GM19193 (cell line): ENCODE measurements around the gene ZNF384.
A peak's percentile ranks its signal among the peaks of the same experiment; 100 is the strongest.

ENCODE experiments used
- POLR2A ChIP-seq: IDR thresholded peaks from 4 replicates; pipeline ENCODE4 v1.6.1; 2011; ENCODE audit not compliant: insufficient read depth, insufficient read length; ENCODE audit errors: extremely low read depth

The ZNF384 gene

DNA sequence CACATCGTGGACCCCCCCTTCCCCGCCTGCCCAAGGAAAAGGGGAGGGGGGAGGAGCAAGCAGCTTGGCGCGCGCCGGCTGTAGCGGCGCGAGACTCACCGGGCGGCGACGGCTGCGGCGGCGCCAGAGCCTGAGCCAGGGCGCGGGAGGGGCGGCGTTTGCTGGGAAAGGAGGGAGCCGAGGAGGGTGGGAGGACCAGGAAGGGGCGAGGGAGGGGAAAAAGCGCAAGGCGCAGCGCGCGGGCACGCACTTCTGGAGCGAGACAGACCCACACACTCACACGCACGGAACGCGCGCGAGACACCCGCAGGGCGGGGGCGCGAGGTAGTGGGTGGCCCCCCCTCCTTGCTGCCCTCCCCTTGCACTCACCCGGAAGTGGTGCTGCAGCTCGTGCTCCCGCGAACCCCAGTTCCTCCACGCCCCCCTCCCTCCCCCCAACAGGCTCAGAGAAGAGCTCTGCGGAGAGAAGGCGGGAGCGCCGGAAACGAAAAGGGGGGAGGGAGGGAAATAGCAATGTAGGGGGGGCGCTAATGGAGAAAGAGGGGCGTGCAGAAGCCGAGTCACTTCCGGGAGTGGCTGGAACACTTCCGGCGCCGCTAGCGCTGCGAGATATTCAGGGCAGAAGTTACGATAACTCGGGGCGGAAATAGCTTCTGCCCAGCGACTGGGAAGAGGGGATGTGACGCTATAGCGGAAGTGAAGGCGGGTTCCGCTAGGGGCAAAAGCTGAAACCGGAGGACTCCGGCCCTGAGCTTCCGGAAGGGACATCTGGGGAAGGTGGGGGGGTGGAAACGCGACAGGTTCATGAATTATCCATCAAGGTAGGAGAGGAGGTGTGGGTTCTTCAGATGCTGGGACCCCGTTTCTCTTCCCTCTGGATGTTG, at the start of gene ZNF384:
ZNF384 (minus strand) TSS at position 377 of the 884 bp plus-strand sequence. CDS start 9,855 bp downstream, outside the sequence.
- peak; percentile 83 for TF ChIP-seq POLR2A

DNA sequence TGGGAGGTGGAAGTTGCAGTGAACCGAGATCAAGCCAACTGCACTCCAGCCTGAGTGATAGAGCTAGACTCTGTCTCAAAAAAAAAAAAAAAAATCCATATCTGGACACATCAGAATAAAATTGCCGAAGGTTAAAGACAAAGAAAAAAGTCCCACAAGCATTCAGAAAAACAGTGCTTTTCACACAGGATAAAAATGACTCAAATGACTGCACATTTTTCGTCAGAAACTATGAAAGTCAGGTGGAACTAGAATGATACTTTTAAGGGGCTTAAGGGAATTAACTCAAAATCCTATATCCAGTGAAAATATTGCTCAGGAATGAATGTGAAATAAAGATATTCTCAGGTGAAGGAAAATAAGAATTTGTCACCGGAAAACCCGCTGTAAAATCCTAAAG, 47.6 kb upstream of the ZNF384 start:
- no peak for TF ChIP-seq POLR2A

DNA sequence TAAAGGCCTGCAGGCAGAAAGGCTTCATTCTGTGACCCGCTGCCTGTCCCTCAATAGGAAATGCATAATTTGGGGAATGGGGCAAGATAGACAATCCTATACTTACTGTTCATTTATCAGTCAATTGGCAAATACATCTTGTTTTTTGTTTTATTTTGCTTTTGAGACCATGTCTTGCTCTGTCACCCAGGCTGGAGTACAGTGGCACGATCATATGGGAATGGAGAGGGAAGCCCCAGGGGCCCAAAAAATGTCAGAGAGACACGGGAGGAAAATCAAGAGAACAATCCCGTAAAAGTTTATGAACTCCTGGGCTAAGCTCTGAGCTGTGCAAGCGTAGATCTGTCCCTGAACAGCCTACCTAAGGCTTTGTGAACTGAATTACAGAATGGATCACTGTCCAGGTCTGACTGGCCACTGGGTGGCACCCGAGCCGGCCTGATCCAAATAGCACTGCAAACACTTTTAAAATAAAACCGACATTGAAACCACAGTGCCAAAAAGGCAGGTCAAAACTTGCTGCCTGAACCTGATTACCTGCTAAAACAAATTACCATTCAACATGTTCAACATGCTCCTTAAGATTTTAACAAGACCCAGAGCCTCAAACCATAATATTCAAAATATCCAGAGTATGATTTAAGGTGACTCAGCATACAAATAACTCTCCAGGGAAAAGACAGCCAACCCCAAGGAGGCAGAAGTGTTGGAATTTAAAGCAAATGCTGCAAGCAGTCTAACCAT, 46.4 kb upstream of the ZNF384 start:
- TF ChIP-seq POLR2A: no peak

DNA sequence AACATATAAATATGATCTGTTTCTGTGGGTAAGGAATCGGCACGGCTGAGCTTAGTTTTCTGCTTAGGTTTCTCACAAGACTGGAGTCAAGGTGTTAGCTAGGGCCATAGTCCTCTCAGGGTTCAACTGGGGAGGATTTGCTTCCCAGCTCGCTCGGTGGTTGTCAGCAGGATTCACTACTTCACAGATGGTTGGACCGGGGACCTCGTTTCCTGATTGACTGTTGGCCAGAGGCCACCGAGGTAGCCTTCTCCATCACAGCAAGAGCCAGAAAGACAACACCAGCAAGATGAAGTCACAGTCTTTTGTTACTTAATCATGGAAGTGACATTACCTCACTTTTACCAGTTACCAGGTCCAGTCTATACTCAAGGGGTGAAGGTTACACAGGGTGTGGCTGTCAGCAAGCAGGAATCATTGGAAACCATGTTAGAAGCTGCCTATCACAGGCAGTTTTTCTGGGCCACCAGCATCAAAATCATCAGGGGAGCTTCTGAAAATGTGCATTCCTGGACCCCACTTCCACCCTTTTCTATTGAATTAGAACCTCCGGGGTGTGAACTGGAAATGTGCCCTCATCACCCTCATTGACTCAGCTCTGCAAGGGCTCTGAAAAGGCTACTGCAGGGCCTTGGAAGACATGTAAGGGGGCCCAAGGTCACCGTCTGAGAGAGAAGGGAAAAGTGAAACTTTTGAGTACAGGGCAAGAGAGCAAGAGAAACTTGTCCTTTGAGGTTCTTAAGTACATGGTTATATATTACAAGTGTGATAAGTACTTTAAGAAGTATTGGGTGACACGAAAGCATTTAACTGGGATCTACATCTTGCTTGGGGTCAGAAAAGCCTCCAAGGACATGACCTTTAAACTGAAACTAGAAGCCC, 45.6 kb upstream of the ZNF384 start:
- no peak for TF ChIP-seq POLR2A

DNA sequence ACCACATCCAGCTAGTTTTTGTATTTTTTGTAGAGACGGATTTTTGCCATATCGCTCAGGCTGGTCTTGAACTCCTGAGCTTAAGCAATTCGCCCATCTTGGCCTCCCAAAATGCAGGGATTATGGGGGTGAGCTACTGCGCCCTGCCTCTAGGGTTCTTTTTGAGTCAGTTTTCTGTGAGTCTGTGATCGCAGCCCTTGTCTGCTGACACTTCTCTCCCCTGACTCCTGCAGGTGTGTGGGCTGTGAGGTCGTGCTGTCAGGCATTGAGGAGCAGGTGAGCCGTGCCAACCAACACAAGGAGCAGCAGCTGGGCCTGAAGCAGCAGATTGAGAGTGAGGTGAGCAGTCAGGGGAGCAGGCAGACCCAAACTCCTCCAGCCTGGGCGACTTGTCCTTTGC, 41.0 kb upstream of the ZNF384 start:
- TF ChIP-seq POLR2A: no peak

DNA sequence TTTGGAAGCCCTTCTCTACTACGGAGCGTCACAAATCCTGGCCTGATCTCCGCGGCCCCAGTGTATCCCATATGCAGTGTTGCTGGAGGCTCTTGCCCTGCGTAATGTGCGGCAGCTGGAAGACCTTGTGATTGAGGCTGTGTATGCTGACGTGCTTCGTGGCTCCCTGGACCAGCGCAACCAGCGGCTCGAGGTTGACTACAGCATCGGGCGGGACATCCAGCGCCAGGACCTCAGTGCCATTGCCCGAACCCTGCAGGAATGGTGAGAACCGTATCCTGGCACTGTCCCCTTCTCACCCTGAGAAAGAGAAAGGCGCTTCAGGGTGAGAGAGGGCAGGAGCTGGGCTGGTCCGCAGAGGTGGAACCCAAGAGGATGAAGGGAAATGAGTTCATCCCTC, 40.0 kb upstream of the ZNF384 start:
- no peak for TF ChIP-seq POLR2A

DNA sequence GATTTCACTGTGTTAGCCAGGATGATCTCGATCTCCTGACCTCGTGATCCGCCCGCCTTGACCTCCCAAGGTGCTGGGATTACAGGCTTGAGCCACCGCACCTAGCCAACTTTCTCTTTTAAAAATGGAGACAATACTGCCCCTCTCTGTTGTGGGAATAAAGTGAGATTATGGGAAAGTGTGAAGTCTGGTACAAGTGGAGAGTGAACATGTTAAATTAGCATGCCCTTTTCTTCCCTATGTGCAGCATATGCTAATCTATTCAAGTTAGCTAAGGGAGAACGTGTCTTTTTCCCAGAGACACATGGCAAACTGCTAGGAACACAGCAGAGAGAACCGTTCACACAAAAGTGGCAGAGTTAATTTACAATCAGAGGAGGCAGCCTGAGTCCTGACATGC, 36.2 kb upstream of the ZNF384 start:
- TF ChIP-seq POLR2A: no peak

DNA sequence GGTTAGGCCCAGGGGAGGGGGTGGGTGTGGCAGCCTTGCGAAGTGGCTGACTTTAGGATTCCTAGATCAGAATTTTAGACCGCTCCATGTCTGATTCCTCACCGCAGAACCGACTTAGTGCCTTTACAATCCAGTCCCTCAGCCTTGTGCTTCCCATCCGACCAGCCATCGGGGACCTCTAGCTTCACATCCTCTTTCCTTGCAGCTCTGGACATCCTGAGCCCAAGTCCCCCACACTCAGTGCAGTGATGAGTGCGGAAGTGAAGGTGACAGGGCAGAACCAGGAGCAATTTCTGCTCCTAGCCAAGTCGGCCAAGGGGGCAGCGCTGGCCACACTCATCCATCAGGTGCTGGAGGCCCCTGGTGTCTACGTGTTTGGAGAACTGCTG, 35.2 kb upstream of the ZNF384 start:
- TF ChIP-seq POLR2A: no peak

DNA sequence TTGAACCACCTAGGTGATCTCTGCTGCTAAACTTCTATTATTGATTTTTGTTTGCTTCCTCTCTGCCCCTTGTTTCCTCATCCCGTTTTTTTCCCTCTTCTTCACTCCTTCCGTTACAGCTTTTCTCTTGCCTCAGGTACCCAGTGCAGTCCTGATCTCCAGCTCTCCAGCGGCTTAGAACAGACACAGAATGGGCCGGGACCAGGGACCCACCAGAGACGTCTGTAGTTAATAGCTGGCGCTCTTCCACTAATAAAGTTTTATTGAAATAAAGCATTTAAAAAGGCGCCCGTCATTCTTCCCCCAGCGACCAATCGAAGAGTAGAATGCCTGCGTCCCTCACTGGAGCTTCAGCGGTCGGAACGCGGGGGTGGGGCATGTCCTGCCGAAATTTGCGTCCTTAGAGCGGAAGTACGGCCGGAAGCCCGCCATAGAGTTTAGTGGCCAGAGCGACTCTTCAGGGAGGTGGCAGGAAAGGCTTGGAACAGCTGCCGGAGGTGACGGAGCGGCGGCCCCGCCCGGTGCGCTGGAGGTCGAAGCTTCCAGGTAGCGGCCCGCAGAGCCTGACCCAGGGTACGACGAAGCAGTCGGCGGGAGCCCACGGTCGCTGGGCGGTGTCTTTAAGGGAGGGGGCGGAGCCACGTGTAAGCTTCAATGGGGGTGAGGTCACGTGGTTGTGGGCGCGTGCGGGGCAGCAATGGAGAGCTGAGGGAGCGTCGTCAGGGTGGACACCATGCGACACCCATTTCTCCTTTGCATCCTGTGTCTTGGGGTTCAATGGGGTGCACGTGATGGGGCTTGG, 34.6 kb upstream of the ZNF384 start, which contains the start of gene COPS7A:
COPS7A (plus strand) TSS at position 440 of the 802 bp plus-strand sequence. CDS start 611 bp downstream, outside the sequence.
- peak; percentile 92 for TF ChIP-seq POLR2A

DNA sequence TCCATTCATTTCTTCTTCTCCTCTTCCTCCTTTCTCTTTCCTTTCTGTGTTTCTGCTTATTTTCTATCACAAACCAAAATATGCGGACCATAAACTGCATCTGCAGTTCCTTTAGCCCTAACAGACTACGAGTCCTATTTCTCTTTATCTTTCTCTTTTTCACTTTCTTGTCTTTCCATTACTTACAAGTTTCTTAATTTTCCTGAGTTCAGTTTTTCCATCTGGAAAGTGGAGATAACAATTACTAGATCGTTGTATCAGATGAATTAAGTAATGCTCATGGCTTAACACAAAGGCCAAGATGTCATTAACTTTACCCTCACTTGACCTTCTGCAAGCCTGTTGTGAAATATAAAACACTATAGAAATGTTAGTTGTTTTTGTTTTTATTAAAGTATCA, 33.7 kb upstream of the ZNF384 start:
- TF ChIP-seq POLR2A: no peak

DNA sequence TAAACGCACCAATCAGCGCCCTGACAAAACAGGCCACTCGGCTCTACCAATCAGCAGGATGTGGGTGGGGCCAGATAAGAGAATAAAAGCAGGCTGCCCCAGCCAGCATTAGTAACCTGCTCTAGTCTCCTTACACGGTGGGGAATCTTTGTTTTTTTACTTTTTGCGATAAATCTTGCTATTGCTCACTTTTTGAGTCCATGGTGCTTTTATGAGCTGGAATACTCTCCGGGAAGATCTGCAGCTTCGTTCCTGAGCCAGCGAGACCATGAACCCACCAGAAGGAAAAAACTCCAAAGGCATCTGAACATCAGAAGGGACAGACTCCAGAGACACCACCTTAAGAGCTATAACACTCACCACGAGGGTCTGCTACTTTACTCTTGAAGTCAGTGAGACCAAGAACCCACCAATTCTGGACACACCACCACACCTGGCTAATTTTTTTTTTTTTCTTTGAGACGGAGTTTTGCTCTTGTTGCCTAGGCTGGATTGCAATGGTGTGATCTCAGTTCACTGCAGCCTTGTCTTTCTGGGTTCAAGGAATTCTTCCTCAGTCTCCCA, 27.8 kb upstream of the ZNF384 start:
- TF ChIP-seq POLR2A: no peak

DNA sequence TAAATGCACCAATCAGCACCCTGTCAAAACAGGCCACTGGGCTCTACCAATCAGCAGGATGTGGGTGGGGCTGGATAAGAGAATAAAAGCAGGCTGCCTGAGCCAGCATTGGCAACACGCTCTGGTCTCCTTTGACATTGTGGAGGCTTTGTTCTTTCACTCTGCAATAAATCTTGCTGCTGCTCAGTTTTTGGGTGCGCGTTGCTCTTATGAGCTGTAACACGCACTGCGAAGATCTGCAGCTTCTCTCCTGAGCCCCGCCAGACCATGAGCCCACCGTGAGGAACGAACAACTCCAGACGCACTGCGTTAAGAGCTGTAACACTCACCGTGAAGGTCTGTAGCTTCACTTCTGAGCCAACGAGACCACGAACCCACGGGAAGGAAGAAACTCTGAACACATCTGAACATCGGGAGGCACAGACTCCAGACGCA, 19.8 kb upstream of the ZNF384 start:
- TF ChIP-seq POLR2A: no peak

DNA sequence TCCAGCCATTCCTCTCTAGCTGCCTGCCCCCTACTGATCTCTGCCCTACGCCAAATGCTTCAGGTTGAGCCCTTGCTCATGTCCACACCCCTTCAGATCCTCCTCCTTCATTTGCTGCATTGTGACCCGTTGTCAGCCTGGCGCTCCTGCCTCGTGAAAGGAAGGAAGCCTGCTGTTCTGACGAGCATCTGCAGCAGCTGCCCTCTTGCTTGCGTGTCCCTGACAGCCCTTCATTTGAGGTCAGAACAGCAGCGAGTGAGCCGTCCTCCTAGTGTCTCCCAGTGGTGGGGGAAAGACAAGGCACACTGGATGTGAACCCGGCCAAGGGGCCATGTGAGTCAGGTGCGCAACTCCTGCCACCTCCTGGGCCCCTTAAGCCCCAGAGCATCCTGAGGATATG, 14.5 kb upstream of the ZNF384 start:
- no peak for TF ChIP-seq POLR2A
